Stimulated activated naive CD4-positive, alpha-beta T cell (primary cell): ENCODE data around the gene BTBD17.
"Not testable (repeated sequence)": the region's sequence is repeated elsewhere in the genome, so short reads cannot be mapped to it uniquely, and the experiment has no call there.

Experiments used
- DNase-seq, 6 experiments: peaks; one replicate each; lab custom pipeline; 2025; lab: John Stamatoyannopoulos, UW

Gene BTBD17, protein sequence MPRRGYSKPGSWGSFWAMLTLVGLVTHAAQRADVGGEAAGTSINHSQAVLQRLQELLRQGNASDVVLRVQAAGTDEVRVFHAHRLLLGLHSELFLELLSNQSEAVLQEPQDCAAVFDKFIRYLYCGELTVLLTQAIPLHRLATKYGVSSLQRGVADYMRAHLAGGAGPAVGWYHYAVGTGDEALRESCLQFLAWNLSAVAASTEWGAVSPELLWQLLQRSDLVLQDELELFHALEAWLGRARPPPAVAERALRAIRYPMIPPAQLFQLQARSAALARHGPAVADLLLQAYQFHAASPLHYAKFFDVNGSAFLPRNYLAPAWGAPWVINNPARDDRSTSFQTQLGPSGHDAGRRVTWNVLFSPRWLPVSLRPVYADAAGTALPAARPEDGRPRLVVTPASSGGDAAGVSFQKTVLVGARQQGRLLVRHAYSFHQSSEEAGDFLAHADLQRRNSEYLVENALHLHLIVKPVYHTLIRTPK

DNA sequence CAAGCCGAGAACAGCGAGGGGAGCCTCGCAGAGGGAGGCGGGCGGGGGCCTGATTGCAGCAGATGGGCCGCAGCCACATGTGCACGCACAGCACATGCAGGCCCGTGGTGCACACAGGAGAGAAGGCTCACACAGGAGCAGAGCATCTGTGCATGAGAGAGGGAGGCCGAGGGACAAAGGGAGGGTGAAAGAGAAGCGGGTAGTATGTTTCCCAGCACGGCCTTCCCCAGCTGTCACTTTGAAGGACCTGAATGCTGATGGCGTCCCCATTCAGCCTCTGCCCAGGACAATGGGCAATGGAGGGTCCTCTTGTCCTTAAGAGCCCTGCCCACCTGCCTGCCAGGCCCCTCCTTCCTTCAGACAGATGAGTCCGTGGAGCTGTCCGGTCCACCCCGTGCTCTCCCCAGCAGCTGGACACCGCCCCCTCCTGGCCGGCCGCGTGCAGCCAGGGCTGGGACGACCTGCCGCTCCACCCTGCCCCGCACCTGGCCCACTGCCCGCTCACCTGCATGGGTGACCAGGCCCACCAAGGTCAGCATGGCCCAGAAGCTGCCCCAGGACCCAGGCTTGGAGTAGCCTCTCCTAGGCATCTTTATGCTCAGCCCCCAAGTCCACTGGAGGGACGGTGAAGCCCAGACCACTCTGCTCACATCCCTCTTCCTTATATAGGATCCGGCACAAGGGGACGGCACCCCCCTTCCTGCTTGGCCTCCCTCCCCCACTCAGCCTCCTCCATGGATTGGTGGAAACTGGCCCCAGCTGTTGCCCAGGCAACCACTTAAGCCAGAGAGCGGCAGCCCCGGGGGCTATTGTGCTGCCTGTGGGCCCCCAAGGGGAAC is at the start of gene BTBD17:
Gene BTBD17 (minus strand): TSS at position 639 of the 839 bp plus-strand sequence. CDS start 49 bp downstream, at position 590.
- peak in 1 of 6 experiments; percentile 6 for DNase-seq

- no peak for DNase-seq
These were observed 48.4 kb upstream of the BTBD17 start for GRCh38 chr17:74410001-74410443.

GRCh38 chr17:74408815-74409214 is 47.1 kb upstream of the BTBD17 start:
- no peak for DNase-seq

GRCh38 chr17:74408262-74408661 is 46.6 kb upstream of the BTBD17 start:
- DNase-seq: no peak

DNA sequence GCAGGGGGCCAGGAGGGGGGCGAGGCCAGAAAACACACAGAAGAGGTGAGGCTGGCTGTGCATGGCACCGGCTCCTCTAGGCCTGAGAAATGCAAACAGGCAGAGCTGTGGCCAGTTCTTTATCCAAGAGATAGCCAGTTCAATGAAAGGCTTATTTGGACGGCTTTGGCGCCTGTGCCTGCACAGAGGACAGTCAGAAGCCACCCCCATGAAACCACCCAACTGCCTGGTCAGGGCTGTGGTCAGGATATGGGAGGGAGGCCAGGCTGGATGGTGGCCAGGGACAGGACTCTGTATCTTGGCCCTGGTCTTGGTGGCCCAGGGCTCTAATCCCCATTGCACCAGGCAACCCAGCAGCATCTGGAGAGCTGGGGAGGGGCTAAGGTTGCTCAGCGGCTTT is 45.7 kb upstream of the BTBD17 start:
- DNase-seq: no peak

GRCh38 chr17:74405311-74405710 is 43.6 kb upstream of the BTBD17 start:
- not testable (repeated sequence) for DNase-seq

GRCh38 chr17:74404789-74405188 is 43.1 kb upstream of the BTBD17 start:
- no peak for DNase-seq

- DNase-seq: no peak
These were observed 42.5 kb upstream of the BTBD17 start for GRCh38 chr17:74404218-74404617.

- no peak for DNase-seq
These were observed 42.0 kb upstream of the BTBD17 start for GRCh38 chr17:74403512-74404137.

DNA sequence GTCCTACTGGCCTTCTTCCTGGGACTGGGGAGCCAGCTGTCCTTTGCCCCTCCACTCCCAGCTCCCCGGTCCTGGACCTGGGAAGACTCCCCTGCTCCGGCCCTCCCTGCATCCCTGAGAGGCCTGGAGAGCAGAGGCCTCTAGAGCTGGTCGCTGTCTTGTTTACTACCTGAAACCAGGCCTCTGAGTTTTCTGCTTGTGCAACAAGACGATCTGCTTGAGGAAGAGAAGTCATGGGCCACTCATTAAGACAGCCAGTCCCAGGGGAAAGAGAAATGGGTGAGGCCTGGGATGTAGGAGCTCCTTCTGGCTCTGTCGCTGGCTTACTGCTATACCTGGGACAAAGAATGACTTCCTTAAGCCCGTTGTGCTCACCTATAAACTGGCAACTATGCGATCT is 40.4 kb upstream of the BTBD17 start:
- no peak for DNase-seq

GRCh38 chr17:74396567-74396966 is 34.9 kb upstream of the BTBD17 start:
- no peak for DNase-seq

- DNase-seq: no peak
These were observed 33.3 kb upstream of the BTBD17 start for GRCh38 chr17:74394977-74395376.

- DNase-seq: no peak
These were observed 32.7 kb upstream of the BTBD17 start for GRCh38 chr17:74394275-74394950.

GRCh38 chr17:74393346-74393942 is 31.8 kb upstream of the BTBD17 start:
- DNase-seq: no peak

- DNase-seq: no peak
These were observed 31.2 kb upstream of the BTBD17 start for GRCh38 chr17:74392848-74393247.

DNA sequence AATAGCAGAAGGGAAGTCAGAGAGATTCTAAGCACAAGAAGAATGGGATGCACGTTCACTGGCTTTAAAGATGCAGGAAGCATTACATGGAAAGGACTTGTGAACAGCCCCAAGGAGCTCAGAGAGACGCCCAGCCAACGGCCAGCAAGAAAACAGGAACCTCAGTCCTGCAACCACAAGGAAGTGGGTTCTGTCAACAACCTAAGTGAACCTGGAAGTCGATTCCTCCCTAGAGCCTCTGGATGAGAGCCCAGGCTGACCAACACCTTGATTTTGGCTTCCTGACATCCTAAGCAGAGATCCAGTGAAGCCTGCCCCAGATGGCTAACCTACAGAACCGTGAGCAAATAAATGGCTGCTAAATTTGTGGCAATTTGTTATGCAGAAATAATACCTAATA is 30.1 kb upstream of the BTBD17 start:
- no peak for DNase-seq

DNA sequence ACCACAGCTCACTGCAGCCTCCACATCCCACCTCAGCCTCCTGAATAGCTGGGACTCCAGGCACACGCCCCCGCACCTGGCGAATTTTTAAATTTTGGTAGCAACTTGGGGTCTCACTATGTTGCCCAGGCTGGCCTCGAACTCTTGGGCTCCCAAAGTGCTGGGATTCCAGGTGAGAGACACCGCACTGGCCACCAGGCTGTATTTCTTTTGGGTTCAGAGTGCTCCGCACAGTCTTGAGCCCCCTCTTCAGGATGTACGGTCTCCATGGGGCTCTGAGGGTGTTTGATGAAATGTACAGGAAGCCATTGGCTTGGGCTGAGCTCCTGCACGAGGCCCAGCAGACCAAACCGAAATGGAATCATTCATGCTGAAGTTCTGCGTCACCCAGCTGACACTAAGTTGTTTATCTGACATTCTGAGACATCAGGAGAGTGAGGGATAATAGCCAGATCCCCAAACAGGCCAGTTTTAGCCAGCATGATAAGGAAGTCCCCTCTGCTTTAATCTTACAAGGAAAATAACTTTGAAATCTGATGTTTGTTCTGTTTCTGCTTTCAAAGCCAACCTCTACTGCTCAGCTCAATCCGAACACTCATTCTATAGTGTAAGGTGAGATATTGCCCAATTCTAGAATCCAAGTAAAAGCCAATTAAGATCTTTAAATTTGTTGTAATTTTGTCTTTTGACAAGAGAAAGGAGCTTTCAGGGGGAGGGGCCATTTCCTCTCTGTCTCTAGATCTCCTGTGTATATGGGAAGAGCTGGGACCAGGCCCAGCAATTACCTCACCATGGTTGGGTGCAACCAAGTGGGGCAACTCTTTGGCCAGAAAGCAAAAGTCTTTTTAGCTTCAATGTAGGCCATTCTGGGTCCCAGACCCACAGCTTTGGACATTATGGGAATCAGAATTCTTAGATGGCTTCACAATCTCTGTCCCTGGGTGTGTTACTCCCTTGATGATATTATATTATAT is 29.3 kb upstream of the BTBD17 start:
- DNase-seq: no peak

- DNase-seq: no peak
These were observed 28.4 kb upstream of the BTBD17 start for GRCh38 chr17:74389937-74390679.

DNA sequence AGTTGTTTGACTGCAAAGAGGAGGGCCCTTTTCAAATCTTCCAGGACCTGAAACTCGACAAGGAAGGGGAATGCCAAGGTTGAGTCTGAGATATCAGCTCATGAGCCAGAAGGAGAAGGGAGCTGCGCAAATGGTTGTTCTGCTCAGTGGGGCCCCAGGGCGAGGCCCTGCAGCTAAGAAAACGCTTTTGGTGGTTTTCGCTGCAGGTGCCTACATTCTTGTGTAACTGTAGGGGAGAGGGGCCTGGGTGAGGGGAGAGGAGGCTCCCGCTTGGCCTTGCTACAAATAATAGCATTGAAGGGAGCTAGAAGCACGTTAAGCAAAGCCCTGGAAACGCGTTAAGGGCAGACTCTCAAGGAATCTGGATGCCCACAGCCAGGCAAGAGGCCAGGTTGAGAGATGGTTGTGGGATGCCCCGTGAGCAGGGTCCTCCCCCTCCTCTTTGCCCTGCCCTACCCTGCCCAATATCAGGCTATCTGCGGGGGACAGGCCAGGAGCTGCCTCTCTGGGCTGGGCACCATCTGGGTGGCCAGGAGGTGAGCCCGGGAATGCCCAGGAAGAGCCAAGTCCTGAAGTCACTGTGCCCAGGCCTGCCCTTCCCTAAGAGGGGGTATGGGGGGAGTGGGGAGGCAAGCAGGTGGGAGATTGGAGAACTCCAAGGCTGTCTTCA is 27.6 kb upstream of the BTBD17 start:
- no peak for DNase-seq
